ENCODE results near the gene FN3KRP. TPM values are rescaled to one million over a fixed set of nuclear protein-coding genes. Genes with fewer than 3 reads are reported as not detected.

FN3KRP gene
- total and polyA plus RNA-seq, 12 donors, result 6.8 to 41.2 (median 25.4) TPM

- TF ChIP-seq, protein P1, sequence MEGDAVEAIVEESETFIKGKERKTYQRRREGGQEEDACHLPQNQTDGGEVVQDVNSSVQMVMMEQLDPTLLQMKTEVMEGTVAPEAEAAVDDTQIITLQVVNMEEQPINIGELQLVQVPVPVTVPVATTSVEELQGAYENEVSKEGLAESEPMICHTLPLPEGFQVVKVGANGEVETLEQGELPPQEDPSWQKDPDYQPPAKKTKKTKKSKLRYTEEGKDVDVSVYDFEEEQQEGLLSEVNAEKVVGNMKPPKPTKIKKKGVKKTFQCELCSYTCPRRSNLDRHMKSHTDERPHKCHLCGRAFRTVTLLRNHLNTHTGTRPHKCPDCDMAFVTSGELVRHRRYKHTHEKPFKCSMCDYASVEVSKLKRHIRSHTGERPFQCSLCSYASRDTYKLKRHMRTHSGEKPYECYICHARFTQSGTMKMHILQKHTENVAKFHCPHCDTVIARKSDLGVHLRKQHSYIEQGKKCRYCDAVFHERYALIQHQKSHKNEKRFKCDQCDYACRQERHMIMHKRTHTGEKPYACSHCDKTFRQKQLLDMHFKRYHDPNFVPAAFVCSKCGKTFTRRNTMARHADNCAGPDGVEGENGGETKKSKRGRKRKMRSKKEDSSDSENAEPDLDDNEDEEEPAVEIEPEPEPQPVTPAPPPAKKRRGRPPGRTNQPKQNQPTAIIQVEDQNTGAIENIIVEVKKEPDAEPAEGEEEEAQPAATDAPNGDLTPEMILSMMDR (IDR thresholded peaks at IDR 0.05), result no peak
- no peak for TF ChIP-seq POLR2A (IDR thresholded peaks at IDR 0.05)
- 81 to 91% (median 87%) methylated on average over 16 to 19 of the region's 19 CpGs for WGBS, 4 donors
- Histone ChIP-seq H3K4me3 (no peak overlapping the region), H3K27ac (no peak overlapping the region), H3K4me1 (replicated peaks in 1 of 2) (peaks cover 4 to 9% of the 10 kb centered on the region in 2 donors), H3K27me3 (no peaks in the 10 kb centered on the region), H3K36me3 (replicated peaks in 1 of 2) (peaks cover 0 to 47% of the 10 kb centered on the region in 2 donors), H3K9me3 (replicated peaks in 1 of 3) (no peaks in the 10 kb centered on the region)
- no peak for DNase-seq
- intact Hi-C loops (cut with DNase I), result no loop called here
Measured at GRCh38 chr17:82722341-82723013, 6.0 kb downstream of the FN3KRP start.

- intact Hi-C loops (cut with DNase I), result no loop called here
- Histone ChIP-seq H3K27me3 (no peaks in the 10 kb centered on the region), H3K36me3 (replicated peaks in 1 of 2) (peaks cover 0 to 49% of the 10 kb centered on the region in 2 donors), H3K9me3 (replicated peaks in 1 of 3) (no peaks in the 10 kb centered on the region), H3K4me1 (replicated peaks in 1 of 2) (peaks cover 0 to under 1% of the 10 kb centered on the region in 2 donors), H3K27ac (no peak overlapping the region), H3K4me3 (no peak overlapping the region)
- WGBS, 4 donors, result 88 to 92% (median 90%) methylated on average over 17 to 26 of the region's 26 CpGs
- DNase-seq, result no peak
- TF ChIP-seq POLR2A (IDR thresholded peaks at IDR 0.05), result no peak
- TF ChIP-seq, protein P1 (IDR thresholded peaks at IDR 0.05), result no peak
Measured at GRCh38 chr17:82723169-82723807, 6.8 kb downstream of the FN3KRP start.

GRCh38 chr17:82726427-82726826 is 9.9 kb downstream of the FN3KRP start:
- DNase-seq, result no peak
- Histone ChIP-seq H3K4me1 (replicated peaks in 1 of 2) (no peaks in the 10 kb centered on the region), H3K36me3 (replicated peaks in 1 of 2) (peaks cover 0 to 27% of the 10 kb centered on the region in 2 donors), H3K9me3 (replicated peaks in 1 of 3) (no peaks in the 10 kb centered on the region), H3K27me3 (no peaks in the 10 kb centered on the region), H3K4me3 (no peak overlapping the region), H3K27ac (no peak overlapping the region)
- intact Hi-C loops (cut with DNase I), result no loop called here
- no peak for TF ChIP-seq POLR2A (IDR thresholded peaks at IDR 0.05)
- TF ChIP-seq, protein P1 (IDR thresholded peaks at IDR 0.05), result no peak
- WGBS, 4 donors, result 93 to 98% (median 97%) methylated on average over 8 to 10 of the region's 10 CpGs

DNA sequence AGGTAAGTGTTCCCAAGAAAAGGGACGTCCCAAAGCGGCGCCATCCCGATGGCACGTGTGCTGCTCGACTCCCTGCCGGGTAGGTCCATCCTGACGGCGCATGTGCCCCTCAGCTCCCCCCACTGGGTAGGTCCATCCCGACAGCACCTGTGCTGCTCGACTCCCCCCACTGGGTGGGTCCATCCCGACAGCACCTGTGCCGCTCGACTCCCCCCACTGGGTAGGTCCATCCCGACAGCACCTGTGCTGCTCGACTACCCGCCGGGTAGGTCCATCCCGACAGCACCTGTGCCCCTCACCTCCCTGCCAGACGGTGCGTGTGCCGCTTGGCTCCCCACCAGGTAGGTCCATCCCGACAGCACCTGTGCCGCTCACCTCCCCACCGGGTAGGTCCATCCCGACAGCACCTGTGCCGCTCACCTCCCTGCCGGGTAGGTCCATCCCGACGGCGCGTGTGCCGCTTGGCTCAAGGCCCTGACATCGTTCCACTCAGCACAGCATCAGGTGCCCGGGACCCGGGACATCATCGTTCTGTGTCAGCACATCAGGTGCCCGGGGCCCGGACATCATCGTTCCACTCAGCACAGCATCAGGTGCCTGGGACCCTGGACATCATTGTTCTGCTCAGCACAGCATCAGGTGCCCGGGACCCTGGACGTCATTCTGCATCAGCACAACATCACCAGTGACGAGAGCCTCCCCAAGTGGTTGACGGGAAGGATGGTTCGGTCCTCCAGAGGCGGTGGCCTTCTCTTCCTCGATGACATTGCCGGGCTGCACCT is 13.2 kb downstream of the FN3KRP start:
- H3K9me3 ChIP-seq (replicated peaks in 1 of 3), result no peaks in the 10 kb centered on the region
- H3K27me3 ChIP-seq, result no peaks in the 10 kb centered on the region
- H3K36me3 ChIP-seq (replicated peaks in 1 of 2), result peaks cover 0 to 14% of the 10 kb centered on the region in 2 donors
- 87 to 90% (median 89%) methylated on average over 38 to 48 of the region's 48 CpGs for WGBS, 4 donors
- H3K4me3 ChIP-seq, result no peak overlapping the region
- H3K4me1 ChIP-seq (replicated peaks in 1 of 2), result no peaks in the 10 kb centered on the region
- intact Hi-C loops (cut with DNase I), result no loop called here
- no peak overlapping the region for H3K27ac ChIP-seq
- peak in 1 of 7 donors; percentile 21 for DNase-seq
- TF ChIP-seq, protein P1 (IDR thresholded peaks at IDR 0.05), result no peak
- no peak for TF ChIP-seq POLR2A (IDR thresholded peaks at IDR 0.05)

Measured in adrenal gland (tissue), 12 donors.